ENCODE data around the gene KANSL1. TPM values are rescaled to one million over a fixed set of nuclear protein-coding genes. Genes with fewer than 3 reads are reported as not detected.
A peak's percentile ranks its signal among the peaks of the same experiment; 100 is the strongest.

KANSL1 gene
- total RNA-seq, 1 donor from 2014 or later = 191 TPM

- no peak overlapping the region for H3K4me3 Mint-ChIP-seq (ENCODE audit: unreplicated experiment)
- peaks cover 21% of the 10 kb centered on the region for H3K4me1 Mint-ChIP-seq (ENCODE audit: low read depth, unreplicated experiment)
- no peak overlapping the region for H3K27ac Mint-ChIP-seq (ENCODE audit: unreplicated experiment)
- H3K36me3 Mint-ChIP-seq (ENCODE audit: unreplicated experiment) = no peaks in the 10 kb centered on the region
- H3K9me3 Mint-ChIP-seq (ENCODE audit: unreplicated experiment) = no peaks in the 10 kb centered on the region
- peaks cover 3% of the 10 kb centered on the region for H3K27me3 Mint-ChIP-seq (ENCODE audit: unreplicated experiment)
- DNase-seq = no peak
- no peak for TF ChIP-seq CTCF (IDR thresholded peaks at IDR 0.05; ENCODE audit: partially characterized antibody, unreplicated experiment)
Observed at GRCh38 chr17:46138473-46138872, 54.8 kb downstream of the KANSL1 start.

GRCh38 chr17:46136820-46137219 lies 56.4 kb downstream of the KANSL1 start:
- no peaks in the 10 kb centered on the region for H3K36me3 Mint-ChIP-seq (ENCODE audit: unreplicated experiment)

GRCh38 chr17:46135879-46136563 lies 57.2 kb downstream of the KANSL1 start:
- no peaks in the 10 kb centered on the region for H3K36me3 Mint-ChIP-seq (ENCODE audit: unreplicated experiment)
- H3K4me3 Mint-ChIP-seq (ENCODE audit: unreplicated experiment) = no peak overlapping the region
- TF ChIP-seq CTCF (IDR thresholded peaks at IDR 0.05; ENCODE audit: partially characterized antibody, unreplicated experiment) = no peak
- peaks cover 23% of the 10 kb centered on the region for H3K4me1 Mint-ChIP-seq (ENCODE audit: low read depth, unreplicated experiment)
- DNase-seq = no peak
- H3K27me3 Mint-ChIP-seq (ENCODE audit: unreplicated experiment) = peaks cover 3% of the 10 kb centered on the region
- H3K27ac Mint-ChIP-seq (ENCODE audit: unreplicated experiment) = peak overlapping the region; percentile 2
- no peaks in the 10 kb centered on the region for H3K9me3 Mint-ChIP-seq (ENCODE audit: unreplicated experiment)

More at GRCh38 chr17:46136820-46137219, 56.4 kb downstream of the KANSL1 start:
- Mint-ChIP-seq H3K27me3 (ENCODE audit: unreplicated experiment) (peaks cover 3% of the 10 kb centered on the region), H3K9me3 (ENCODE audit: unreplicated experiment) (no peaks in the 10 kb centered on the region), H3K27ac (ENCODE audit: unreplicated experiment) (no peak overlapping the region), H3K4me3 (ENCODE audit: unreplicated experiment) (no peak overlapping the region), H3K4me1 (ENCODE audit: low read depth, unreplicated experiment) (peaks cover 21% of the 10 kb centered on the region)
- no peak for DNase-seq
- TF ChIP-seq CTCF (IDR thresholded peaks at IDR 0.05; ENCODE audit: partially characterized antibody, unreplicated experiment) = no peak

DNA sequence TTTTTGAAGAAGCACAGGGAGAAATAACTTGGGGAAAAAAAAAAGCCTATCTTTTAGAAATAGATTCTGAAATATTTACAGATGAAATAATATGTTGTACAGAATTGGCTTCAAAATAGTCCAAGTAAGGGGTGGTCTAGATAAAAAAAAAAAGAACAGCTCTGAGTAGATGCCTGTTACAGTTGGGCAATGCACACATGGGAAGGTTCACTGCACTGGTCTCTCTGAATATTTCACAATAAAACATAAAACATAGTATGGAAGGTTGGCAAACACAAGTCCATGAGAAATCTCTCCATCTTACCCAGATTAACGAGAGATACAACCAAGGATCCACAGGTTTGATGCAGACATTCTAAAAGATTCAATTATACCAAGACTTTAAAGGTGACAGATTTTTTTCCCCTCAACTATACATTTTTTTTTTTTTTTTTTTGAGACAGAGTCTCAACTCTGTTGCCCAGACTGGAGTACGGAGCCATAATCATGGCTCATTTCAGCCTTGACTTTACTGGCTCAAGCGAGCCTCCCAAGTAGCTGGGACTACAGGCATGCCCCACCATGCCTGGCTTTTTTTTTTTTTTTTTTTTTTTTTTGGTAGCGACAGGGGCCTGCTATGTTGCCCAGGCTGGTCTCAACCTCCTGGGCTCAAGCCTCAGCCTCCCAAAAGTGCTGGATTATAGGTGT lies 58.0 kb downstream of the KANSL1 start:
- Mint-ChIP-seq H3K36me3 (ENCODE audit: unreplicated experiment) (no peaks in the 10 kb centered on the region), H3K27ac (ENCODE audit: unreplicated experiment) (no peak overlapping the region), H3K27me3 (ENCODE audit: unreplicated experiment) (peaks cover 4% of the 10 kb centered on the region), H3K9me3 (ENCODE audit: unreplicated experiment) (no peaks in the 10 kb centered on the region), H3K4me3 (ENCODE audit: unreplicated experiment) (no peak overlapping the region), H3K4me1 (ENCODE audit: low read depth, unreplicated experiment) (peaks cover 30% of the 10 kb centered on the region)
- no peak for DNase-seq
- no peak for TF ChIP-seq CTCF (IDR thresholded peaks at IDR 0.05; ENCODE audit: partially characterized antibody, unreplicated experiment)

DNA sequence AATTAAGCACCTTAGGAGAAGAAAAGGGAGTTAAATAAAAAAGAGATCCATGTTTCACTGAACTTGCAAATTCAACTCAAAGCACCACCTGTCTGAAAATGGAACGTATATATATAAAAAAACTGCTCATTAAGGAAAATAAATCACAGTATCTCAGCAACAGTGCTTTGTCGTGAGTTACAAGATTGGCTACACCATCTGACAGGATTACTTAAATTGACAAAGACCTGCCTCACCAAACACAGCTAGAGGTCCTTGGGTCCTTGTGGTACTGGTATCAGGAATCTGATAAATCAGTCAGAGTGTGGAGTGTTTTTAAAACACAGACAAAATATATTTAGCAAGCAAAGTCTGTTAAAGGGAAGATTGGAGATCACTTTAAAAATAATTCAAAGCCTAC lies 63.9 kb downstream of the KANSL1 start:
- no peak for TF ChIP-seq CTCF (IDR thresholded peaks at IDR 0.05; ENCODE audit: partially characterized antibody, unreplicated experiment)
- DNase-seq = no peak
- peaks cover 19% of the 10 kb centered on the region for H3K4me1 Mint-ChIP-seq (ENCODE audit: low read depth, unreplicated experiment)
- no peak overlapping the region for H3K4me3 Mint-ChIP-seq (ENCODE audit: unreplicated experiment)
- H3K27me3 Mint-ChIP-seq (ENCODE audit: unreplicated experiment) = peaks cover 4% of the 10 kb centered on the region
- no peak overlapping the region for H3K27ac Mint-ChIP-seq (ENCODE audit: unreplicated experiment)
- no peaks in the 10 kb centered on the region for H3K36me3 Mint-ChIP-seq (ENCODE audit: unreplicated experiment)
- peaks cover 2% of the 10 kb centered on the region for H3K9me3 Mint-ChIP-seq (ENCODE audit: unreplicated experiment)
